Liver (tissue), 3 donors: ENCODE data around the gene YIPF1.

ENCODE experiments used
- CTCF ChIP-seq: fragments of 150-350 bp; IDR thresholded peaks from 2 replicates; pipeline ENCODE4 v1.5.1; 2017; ENCODE audit warnings: improper control_type of control experiment, low read depth, low read length; ENCODE audit not compliant: missing input control
- FOXA1 ChIP-seq: IDR thresholded peaks from 2 replicates; pipeline ENCODE4 v1.6.1; 2016; ENCODE audit warnings: antibody characterized with exemption
- FOXA2 ChIP-seq: IDR thresholded peaks from 2 replicates; pipeline ENCODE4 v1.6.1; 2016; ENCODE audit warnings: antibody characterized with exemption
- JUND ChIP-seq, 2 donors: IDR thresholded peaks; 2 replicates each; pipeline ENCODE4 v1.6.1; 2016; ENCODE audit warnings: antibody characterized with exemption in 2 of 2
- SP1 ChIP-seq: IDR thresholded peaks from 2 replicates; pipeline ENCODE4 v1.6.1; 2018; ENCODE audit warnings: antibody characterized with exemption, mild to moderate bottlenecking
- TAF1 ChIP-seq: conservative IDR thresholded peaks from 2 replicates; pipeline ENCODE4 v1.6.1; 2016; ENCODE audit warnings: antibody characterized with exemption, mild to moderate bottlenecking
- YY1 ChIP-seq: IDR thresholded peaks from 2 replicates; pipeline ENCODE4 v1.6.1; 2016; ENCODE audit warnings: antibody characterized with exemption, mild to moderate bottlenecking
- TF ChIP-seq, protein P1 (sequence below): IDR thresholded peaks from 2 replicates; pipeline ENCODE4 v1.6.1; 2016; ENCODE audit warnings: antibody characterized with exemption
- TF ChIP-seq, protein P2 (sequence below): IDR thresholded peaks from 2 replicates; pipeline ENCODE4 v1.6.1; 2016; ENCODE audit warnings: antibody characterized with exemption
- TF ChIP-seq, protein P3 (sequence below): IDR thresholded peaks from 2 replicates; pipeline ENCODE4 v1.6.1; 2016; ENCODE audit warnings: antibody characterized with exemption
- TF ChIP-seq, protein P4 (sequence below): IDR thresholded peaks from 2 replicates; pipeline ENCODE4 v1.6.1; 2016; ENCODE audit warnings: antibody characterized with exemption, mild to moderate bottlenecking
- donor health status: healthy.
- donor health status: healthy.

DNA sequence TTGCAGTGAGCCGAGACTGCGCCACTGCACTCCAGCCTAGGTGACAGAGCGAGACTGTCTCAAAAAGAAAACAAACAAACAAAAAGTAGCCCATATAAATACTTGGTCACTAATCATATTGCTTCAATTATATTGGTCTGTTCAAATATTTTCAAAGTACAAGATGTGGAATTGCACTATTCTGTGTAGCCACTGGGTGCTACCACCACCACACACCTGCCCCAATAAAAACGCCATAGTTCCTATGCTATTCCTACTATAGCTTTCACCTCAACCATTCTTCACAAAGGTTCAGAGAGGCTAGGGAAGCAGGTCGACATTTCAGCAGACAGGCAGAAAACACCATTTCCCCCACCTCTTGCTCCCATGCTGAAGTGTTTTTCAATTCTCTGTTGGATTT lies 68.2 kb downstream of the YIPF1 start:
- TF ChIP-seq, protein P1, sequence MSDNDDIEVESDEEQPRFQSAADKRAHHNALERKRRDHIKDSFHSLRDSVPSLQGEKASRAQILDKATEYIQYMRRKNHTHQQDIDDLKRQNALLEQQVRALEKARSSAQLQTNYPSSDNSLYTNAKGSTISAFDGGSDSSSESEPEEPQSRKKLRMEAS = no peak
- no peak for TF ChIP-seq CTCF
- no peak for TF ChIP-seq FOXA2
- TF ChIP-seq, protein P2, sequence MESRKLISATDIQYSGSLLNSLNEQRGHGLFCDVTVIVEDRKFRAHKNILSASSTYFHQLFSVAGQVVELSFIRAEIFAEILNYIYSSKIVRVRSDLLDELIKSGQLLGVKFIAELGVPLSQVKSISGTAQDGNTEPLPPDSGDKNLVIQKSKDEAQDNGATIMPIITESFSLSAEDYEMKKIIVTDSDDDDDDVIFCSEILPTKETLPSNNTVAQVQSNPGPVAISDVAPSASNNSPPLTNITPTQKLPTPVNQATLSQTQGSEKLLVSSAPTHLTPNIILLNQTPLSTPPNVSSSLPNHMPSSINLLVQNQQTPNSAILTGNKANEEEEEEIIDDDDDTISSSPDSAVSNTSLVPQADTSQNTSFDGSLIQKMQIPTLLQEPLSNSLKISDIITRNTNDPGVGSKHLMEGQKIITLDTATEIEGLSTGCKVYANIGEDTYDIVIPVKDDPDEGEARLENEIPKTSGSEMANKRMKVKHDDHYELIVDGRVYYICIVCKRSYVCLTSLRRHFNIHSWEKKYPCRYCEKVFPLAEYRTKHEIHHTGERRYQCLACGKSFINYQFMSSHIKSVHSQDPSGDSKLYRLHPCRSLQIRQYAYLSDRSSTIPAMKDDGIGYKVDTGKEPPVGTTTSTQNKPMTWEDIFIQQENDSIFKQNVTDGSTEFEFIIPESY = no peak
- TF ChIP-seq SP1 = no peak
- TF ChIP-seq, protein P3, sequence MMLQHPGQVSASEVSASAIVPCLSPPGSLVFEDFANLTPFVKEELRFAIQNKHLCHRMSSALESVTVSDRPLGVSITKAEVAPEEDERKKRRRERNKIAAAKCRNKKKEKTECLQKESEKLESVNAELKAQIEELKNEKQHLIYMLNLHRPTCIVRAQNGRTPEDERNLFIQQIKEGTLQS = no peak
- TF ChIP-seq FOXA1 = no peak
- TF ChIP-seq, protein P4, sequence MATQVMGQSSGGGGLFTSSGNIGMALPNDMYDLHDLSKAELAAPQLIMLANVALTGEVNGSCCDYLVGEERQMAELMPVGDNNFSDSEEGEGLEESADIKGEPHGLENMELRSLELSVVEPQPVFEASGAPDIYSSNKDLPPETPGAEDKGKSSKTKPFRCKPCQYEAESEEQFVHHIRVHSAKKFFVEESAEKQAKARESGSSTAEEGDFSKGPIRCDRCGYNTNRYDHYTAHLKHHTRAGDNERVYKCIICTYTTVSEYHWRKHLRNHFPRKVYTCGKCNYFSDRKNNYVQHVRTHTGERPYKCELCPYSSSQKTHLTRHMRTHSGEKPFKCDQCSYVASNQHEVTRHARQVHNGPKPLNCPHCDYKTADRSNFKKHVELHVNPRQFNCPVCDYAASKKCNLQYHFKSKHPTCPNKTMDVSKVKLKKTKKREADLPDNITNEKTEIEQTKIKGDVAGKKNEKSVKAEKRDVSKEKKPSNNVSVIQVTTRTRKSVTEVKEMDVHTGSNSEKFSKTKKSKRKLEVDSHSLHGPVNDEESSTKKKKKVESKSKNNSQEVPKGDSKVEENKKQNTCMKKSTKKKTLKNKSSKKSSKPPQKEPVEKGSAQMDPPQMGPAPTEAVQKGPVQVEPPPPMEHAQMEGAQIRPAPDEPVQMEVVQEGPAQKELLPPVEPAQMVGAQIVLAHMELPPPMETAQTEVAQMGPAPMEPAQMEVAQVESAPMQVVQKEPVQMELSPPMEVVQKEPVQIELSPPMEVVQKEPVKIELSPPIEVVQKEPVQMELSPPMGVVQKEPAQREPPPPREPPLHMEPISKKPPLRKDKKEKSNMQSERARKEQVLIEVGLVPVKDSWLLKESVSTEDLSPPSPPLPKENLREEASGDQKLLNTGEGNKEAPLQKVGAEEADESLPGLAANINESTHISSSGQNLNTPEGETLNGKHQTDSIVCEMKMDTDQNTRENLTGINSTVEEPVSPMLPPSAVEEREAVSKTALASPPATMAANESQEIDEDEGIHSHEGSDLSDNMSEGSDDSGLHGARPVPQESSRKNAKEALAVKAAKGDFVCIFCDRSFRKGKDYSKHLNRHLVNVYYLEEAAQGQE = no peak
- no peak for TF ChIP-seq YY1
- no peak for TF ChIP-seq TAF1
- no peak for TF ChIP-seq JUND (IDR thresholded peaks at IDR 0.05)
